Activated T-cell treated with anti-CD3 and anti-CD28 coated beads, Interleukin-2, amount 50 U/mL, for 4 hours (primary cell): Measurements from ENCODE around the gene KLF16. TPM values are rescaled to one million over a fixed set of nuclear protein-coding genes. Genes with fewer than 3 reads are reported as not detected.

Source experiments
- ATAC-seq, 2 donors: fragments of 200-7000 bp; cut with Tn5 transposase; one replicate each; pipeline ENCODE4 v1.10.0; 2021
- DNase-seq: peaks from one replicate; pipeline ENCODE4 v3.0.0-alpha.2; 2020
- H3K27me3 Mint-ChIP-seq: one replicate; pipeline ENCODE4 v1.8.0; 2021; ENCODE audit warnings: low read depth, mixed read lengths
- H3K36me3 Mint-ChIP-seq: one replicate; pipeline ENCODE4 v1.8.0; 2022; ENCODE audit warnings: mixed read lengths; ENCODE audit not compliant: insufficient read depth
- H3K4me1 Mint-ChIP-seq: one replicate; pipeline ENCODE4 v1.8.0; 2021; ENCODE audit warnings: low read depth, mixed read lengths
- H3K4me3 Mint-ChIP-seq: one replicate; pipeline ENCODE4 v1.8.0; 2021; ENCODE audit warnings: mild to moderate bottlenecking, moderate library complexity, mixed read lengths
- H3K9me3 Mint-ChIP-seq: one replicate; pipeline ENCODE4 v1.8.0; 2021; ENCODE audit warnings: mixed read lengths
- total RNA-seq, 3 donors: library from RNA; stranded (reverse); gene quantifications; one replicate each; pipeline ENCODE4 v1.2.1, GENCODE V29; 2021

Gene KLF16
- total RNA-seq, 3 donors from 2014 or later = 64.0 to 71.0 (median 69.1) TPM

GRCh38 chr19:1813192-1814182, 49.9 kb downstream of the KLF16 start:
- ATAC-seq = no peak

GRCh38 chr19:1812426-1813191, 50.8 kb downstream of the KLF16 start:
- peak; percentile 81 to 84 for ATAC-seq
- peak overlapping the region; percentile 88 for H3K4me3 Mint-ChIP-seq
- no peaks in the 10 kb centered on the region for H3K9me3 Mint-ChIP-seq
- H3K27me3 Mint-ChIP-seq = no peaks in the 10 kb centered on the region
- peaks cover 3% of the 10 kb centered on the region for H3K36me3 Mint-ChIP-seq
- H3K4me1 Mint-ChIP-seq = peaks cover 13% of the 10 kb centered on the region
- DNase-seq = peak; percentile 67

More at GRCh38 chr19:1813192-1814182, 49.9 kb downstream of the KLF16 start:
- no peak for DNase-seq
- Mint-ChIP-seq H3K36me3 (peaks cover 3% of the 10 kb centered on the region), H3K4me1 (peaks cover 13% of the 10 kb centered on the region), H3K27me3 (no peaks in the 10 kb centered on the region), H3K9me3 (no peaks in the 10 kb centered on the region), H3K4me3 (peak overlapping the region; percentile 88)

GRCh38 chr19:1811942-1812425, 51.4 kb downstream of the KLF16 start, which contains the start of gene ATP8B3:
Gene ATP8B3, minus strand, starts transcription at chr19:1812276. Its CDS starts 540 bp downstream, at chr19:1811736.
- ATAC-seq = peak; percentile 16 to 39
- peaks cover 3% of the 10 kb centered on the region for H3K36me3 Mint-ChIP-seq
- peak within 1 kb of the TSS; percentile 88 for H3K4me3 Mint-ChIP-seq
- H3K4me1 Mint-ChIP-seq = peaks cover 13% of the 10 kb centered on the region
- peak; percentile 56 for DNase-seq
- no peaks in the 10 kb centered on the region for H3K9me3 Mint-ChIP-seq
- no peaks in the 10 kb centered on the region for H3K27me3 Mint-ChIP-seq

GRCh38 chr19:1811472-1811894, 51.9 kb downstream of the KLF16 start:
- Mint-ChIP-seq H3K27me3 (no peaks in the 10 kb centered on the region), H3K4me1 (peaks cover 13% of the 10 kb centered on the region), H3K4me3 (peak overlapping the region; percentile 73), H3K9me3 (no peaks in the 10 kb centered on the region), H3K36me3 (peaks cover 3% of the 10 kb centered on the region)
- ATAC-seq (peak; percentile 9 to 11), DNase-seq (peak; percentile 55)

DNA sequence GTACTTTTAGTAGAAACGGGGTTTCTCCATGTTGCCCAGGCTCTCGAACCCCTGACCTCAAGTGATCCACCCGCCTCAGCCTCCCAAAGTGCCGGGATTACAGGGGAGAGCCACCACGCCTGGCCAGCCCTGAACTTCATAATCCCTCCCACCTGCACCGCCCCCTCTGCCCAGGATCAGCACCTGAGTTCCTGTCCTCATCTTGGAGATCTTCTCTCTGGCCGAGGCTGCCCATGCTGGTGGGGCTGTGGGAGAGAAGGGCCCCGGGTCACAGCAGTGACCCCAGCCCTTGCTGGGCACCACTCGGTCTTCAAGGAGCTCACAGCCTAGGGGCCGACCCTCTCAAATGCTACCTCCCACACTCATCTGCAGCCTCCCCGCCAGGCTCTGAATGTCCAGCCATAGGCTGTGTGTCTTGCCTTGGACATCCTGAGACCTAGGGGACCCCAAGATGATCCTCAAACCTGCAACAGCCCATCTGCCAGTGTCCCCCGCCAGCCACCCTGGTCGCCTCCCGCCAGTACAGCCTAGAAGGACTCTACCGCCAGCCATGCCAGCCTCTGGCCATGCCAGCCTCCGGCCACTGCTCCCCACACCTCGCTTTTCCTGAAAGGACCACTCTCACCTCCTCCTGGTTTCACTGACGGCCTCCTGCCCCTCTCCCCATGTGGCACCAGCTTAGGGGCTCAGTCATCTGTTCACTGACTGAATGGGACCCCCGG, 52.8 kb downstream of the KLF16 start:
- Mint-ChIP-seq H3K9me3 (no peaks in the 10 kb centered on the region), H3K4me3 (peak overlapping the region; percentile 31), H3K27me3 (no peaks in the 10 kb centered on the region), H3K4me1 (peaks cover 13% of the 10 kb centered on the region), H3K36me3 (no peaks in the 10 kb centered on the region)
- no peak for DNase-seq
- no peak for ATAC-seq

GRCh38 chr19:1809678-1810077, 53.7 kb downstream of the KLF16 start:
- Mint-ChIP-seq H3K4me3 (no peak overlapping the region), H3K4me1 (peaks cover 13% of the 10 kb centered on the region)
- ATAC-seq = no peak

GRCh38 chr19:1808395-1808731, 55.0 kb downstream of the KLF16 start:
- H3K9me3 Mint-ChIP-seq = no peaks in the 10 kb centered on the region
- H3K4me3 Mint-ChIP-seq = no peak overlapping the region
- DNase-seq = no peak
- no peaks in the 10 kb centered on the region for H3K36me3 Mint-ChIP-seq
- ATAC-seq = no peak
- no peaks in the 10 kb centered on the region for H3K27me3 Mint-ChIP-seq
- peaks cover 13% of the 10 kb centered on the region for H3K4me1 Mint-ChIP-seq

More at GRCh38 chr19:1809678-1810077, 53.7 kb downstream of the KLF16 start:
- H3K36me3 Mint-ChIP-seq = no peaks in the 10 kb centered on the region
- no peaks in the 10 kb centered on the region for H3K9me3 Mint-ChIP-seq
- no peak for DNase-seq
- no peaks in the 10 kb centered on the region for H3K27me3 Mint-ChIP-seq

GRCh38 chr19:1807695-1808394, 55.5 kb downstream of the KLF16 start:
- no peak overlapping the region for H3K4me3 Mint-ChIP-seq
- peaks cover 8% of the 10 kb centered on the region for H3K4me1 Mint-ChIP-seq
- H3K9me3 Mint-ChIP-seq = no peaks in the 10 kb centered on the region
- DNase-seq (no peak), ATAC-seq (no peak)
- no peaks in the 10 kb centered on the region for H3K27me3 Mint-ChIP-seq
- H3K36me3 Mint-ChIP-seq = no peaks in the 10 kb centered on the region

DNA sequence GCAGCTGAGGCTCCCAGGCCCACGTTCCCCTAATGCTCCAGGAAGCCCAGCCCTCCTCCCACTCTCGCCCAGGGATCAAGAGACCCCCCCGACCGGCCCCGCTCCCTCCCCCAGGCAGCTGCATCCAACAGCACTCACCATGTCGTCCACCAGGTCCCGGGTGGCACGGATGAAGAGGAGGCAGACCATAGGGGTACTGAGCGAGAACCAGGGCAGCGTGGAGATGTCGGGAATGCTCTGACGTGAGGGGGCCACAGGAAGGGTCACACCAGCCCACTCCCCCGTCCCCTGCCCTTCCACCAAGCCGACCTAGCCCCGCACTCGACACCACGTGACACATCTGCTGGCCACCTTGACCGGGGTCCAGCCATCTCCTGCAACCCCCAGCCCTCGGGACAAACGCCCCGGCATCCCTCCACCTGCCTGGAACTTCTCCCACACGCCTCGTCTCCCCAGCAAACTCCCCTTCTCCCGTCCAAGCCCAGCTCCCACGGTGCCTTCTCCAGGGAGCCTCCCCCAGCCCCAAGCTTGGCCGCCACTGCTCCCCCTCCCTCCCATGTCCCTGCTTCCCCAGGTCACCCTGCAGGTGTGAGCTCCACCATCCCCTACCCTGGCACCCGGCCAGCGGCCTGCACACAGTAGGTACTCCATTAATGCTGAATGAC, 56.2 kb downstream of the KLF16 start:
- no peak overlapping the region for H3K4me3 Mint-ChIP-seq
- peaks cover 3% of the 10 kb centered on the region for H3K4me1 Mint-ChIP-seq
- DNase-seq = no peak
- ATAC-seq = no peak
- H3K9me3 Mint-ChIP-seq = no peaks in the 10 kb centered on the region
- no peaks in the 10 kb centered on the region for H3K27me3 Mint-ChIP-seq
- no peaks in the 10 kb centered on the region for H3K36me3 Mint-ChIP-seq

- no peak overlapping the region for H3K4me3 Mint-ChIP-seq
- ATAC-seq (no peak), DNase-seq (no peak)
- no peaks in the 10 kb centered on the region for H3K27me3 Mint-ChIP-seq
- no peaks in the 10 kb centered on the region for H3K9me3 Mint-ChIP-seq
- peaks cover 1% of the 10 kb centered on the region for H3K4me1 Mint-ChIP-seq
- no peaks in the 10 kb centered on the region for H3K36me3 Mint-ChIP-seq
Measured at GRCh38 chr19:1806184-1807029, 57.0 kb downstream of the KLF16 start.

- no peak overlapping the region for H3K4me3 Mint-ChIP-seq
Measured at GRCh38 chr19:1805401-1806183, 57.8 kb downstream of the KLF16 start.

DNA sequence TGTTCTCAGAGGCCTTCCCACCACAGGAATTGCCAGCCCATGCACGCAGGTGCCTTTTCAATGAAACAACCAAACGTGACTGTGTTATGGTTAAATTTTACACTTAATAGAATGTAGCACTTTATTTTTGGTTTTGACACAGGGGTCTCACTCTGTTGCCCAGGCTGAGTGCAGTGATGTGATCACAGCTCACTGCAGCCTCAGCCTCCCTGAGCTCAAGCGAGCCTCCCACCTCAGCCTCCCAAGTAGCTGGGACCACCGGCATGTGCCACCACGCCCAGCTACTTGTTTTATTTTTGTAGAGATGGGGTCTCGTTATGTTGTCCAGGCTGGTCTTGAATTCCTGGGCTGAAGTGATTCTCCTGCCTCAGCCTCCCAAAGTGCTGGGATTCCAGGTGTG, 58.5 kb downstream of the KLF16 start:
- Mint-ChIP-seq H3K4me3 (no peak overlapping the region), H3K36me3 (peaks cover 3% of the 10 kb centered on the region), H3K9me3 (no peaks in the 10 kb centered on the region), H3K27me3 (no peaks in the 10 kb centered on the region), H3K4me1 (no peaks in the 10 kb centered on the region)
- DNase-seq (no peak), ATAC-seq (no peak)

More at GRCh38 chr19:1805401-1806183, 57.8 kb downstream of the KLF16 start:
- ATAC-seq = no peak
- no peak for DNase-seq
- H3K36me3 Mint-ChIP-seq = no peaks in the 10 kb centered on the region
- no peaks in the 10 kb centered on the region for H3K9me3 Mint-ChIP-seq
- H3K27me3 Mint-ChIP-seq = no peaks in the 10 kb centered on the region
- H3K4me1 Mint-ChIP-seq = no peaks in the 10 kb centered on the region
